ENCODE results near the gene ZNF688. TPM values are rescaled to one million over a fixed set of nuclear protein-coding genes. Genes with fewer than 3 reads are reported as not detected.

Gene ZNF688
- total and polyA plus RNA-seq, 2 of the 13 experiments (the other 11 are each of a cell fraction or from before 2014, with no cell fraction given) = 2.4 to 5.4 TPM

GRCh38 chr16:30534368-30535105, 37.0 kb downstream of the ZNF688 start, which contains the start of gene ZNF747 (continued):
- TF ChIP-seq, protein P1, sequence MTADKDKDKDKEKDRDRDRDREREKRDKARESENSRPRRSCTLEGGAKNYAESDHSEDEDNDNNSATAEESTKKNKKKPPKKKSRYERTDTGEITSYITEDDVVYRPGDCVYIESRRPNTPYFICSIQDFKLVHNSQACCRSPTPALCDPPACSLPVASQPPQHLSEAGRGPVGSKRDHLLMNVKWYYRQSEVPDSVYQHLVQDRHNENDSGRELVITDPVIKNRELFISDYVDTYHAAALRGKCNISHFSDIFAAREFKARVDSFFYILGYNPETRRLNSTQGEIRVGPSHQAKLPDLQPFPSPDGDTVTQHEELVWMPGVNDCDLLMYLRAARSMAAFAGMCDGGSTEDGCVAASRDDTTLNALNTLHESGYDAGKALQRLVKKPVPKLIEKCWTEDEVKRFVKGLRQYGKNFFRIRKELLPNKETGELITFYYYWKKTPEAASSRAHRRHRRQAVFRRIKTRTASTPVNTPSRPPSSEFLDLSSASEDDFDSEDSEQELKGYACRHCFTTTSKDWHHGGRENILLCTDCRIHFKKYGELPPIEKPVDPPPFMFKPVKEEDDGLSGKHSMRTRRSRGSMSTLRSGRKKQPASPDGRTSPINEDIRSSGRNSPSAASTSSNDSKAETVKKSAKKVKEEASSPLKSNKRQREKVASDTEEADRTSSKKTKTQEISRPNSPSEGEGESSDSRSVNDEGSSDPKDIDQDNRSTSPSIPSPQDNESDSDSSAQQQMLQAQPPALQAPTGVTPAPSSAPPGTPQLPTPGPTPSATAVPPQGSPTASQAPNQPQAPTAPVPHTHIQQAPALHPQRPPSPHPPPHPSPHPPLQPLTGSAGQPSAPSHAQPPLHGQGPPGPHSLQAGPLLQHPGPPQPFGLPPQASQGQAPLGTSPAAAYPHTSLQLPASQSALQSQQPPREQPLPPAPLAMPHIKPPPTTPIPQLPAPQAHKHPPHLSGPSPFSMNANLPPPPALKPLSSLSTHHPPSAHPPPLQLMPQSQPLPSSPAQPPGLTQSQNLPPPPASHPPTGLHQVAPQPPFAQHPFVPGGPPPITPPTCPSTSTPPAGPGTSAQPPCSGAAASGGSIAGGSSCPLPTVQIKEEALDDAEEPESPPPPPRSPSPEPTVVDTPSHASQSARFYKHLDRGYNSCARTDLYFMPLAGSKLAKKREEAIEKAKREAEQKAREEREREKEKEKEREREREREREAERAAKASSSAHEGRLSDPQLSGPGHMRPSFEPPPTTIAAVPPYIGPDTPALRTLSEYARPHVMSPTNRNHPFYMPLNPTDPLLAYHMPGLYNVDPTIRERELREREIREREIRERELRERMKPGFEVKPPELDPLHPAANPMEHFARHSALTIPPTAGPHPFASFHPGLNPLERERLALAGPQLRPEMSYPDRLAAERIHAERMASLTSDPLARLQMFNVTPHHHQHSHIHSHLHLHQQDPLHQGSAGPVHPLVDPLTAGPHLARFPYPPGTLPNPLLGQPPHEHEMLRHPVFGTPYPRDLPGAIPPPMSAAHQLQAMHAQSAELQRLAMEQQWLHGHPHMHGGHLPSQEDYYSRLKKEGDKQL (CRISPR knock-in tag; IDR thresholded peaks at IDR 0.05; ENCODE audit: low read depth) = no peak; the same call in 1 of the 2 replicates
- TF ChIP-seq ASH2L (IDR thresholded peaks at IDR 0.05; ENCODE audit: insufficient read length, low read depth, low read length) (peak; percentile 89), MAFF (IDR thresholded peaks at IDR 0.05; ENCODE audit: low read depth, low read length) (no peak), ZNF329 (CRISPR knock-in tag; IDR thresholded peaks at IDR 0.05; ENCODE audit: low read depth) (0 out of 2 replicates have a peak, but pooled peaks have one; percentile 57), BRF2 (CRISPR knock-in tag; IDR thresholded peaks at IDR 0.05) (peak; percentile 93; the same call in 1 of the 2 replicates), SMAD9 (CRISPR knock-in tag; IDR thresholded peaks at IDR 0.05) (no peak), ZNF367 (CRISPR knock-in tag; IDR thresholded peaks at IDR 0.05; ENCODE audit: borderline replicate concordance) (no peak), FOXA3 (CRISPR knock-in tag; IDR thresholded peaks at IDR 0.05) (peak; percentile 43), ZNF577 (CRISPR knock-in tag; IDR thresholded peaks at IDR 0.05; ENCODE audit: borderline replicate concordance, low read depth) (no peak), IRF2 (CRISPR knock-in tag; IDR thresholded peaks at IDR 0.05) (peak; percentile 57), THRA (CRISPR knock-in tag; IDR thresholded peaks at IDR 0.05; ENCODE audit: borderline replicate concordance) (peak; percentile 59), SRF (IDR thresholded peaks at IDR 0.05; ENCODE audit: low read depth, low read length) (no peak), ZNF570 (CRISPR knock-in tag; IDR thresholded peaks at IDR 0.05; ENCODE audit: borderline replicate concordance) (no peak), THAP11 (CRISPR knock-in tag; IDR thresholded peaks at IDR 0.05) (peak; percentile 94), STAG1 (CRISPR knock-in tag; IDR thresholded peaks at IDR 0.05) (peak; percentile 18), ZNF839 (CRISPR knock-in tag; IDR thresholded peaks at IDR 0.05; ENCODE audit: borderline replicate concordance) (peak; percentile 83; the same call in 1 of the 2 replicates), NFE2L2 (IDR thresholded peaks at IDR 0.05; ENCODE audit: low read length) (no peak), MBNL3 (CRISPR knock-in tag; conservative IDR thresholded peaks at IDR 0.05) (no peak), TCF7L2 (IDR thresholded peaks at IDR 0.05; ENCODE audit: low read depth, low read length) (no peak)
- TF ChIP-seq, protein P2, sequence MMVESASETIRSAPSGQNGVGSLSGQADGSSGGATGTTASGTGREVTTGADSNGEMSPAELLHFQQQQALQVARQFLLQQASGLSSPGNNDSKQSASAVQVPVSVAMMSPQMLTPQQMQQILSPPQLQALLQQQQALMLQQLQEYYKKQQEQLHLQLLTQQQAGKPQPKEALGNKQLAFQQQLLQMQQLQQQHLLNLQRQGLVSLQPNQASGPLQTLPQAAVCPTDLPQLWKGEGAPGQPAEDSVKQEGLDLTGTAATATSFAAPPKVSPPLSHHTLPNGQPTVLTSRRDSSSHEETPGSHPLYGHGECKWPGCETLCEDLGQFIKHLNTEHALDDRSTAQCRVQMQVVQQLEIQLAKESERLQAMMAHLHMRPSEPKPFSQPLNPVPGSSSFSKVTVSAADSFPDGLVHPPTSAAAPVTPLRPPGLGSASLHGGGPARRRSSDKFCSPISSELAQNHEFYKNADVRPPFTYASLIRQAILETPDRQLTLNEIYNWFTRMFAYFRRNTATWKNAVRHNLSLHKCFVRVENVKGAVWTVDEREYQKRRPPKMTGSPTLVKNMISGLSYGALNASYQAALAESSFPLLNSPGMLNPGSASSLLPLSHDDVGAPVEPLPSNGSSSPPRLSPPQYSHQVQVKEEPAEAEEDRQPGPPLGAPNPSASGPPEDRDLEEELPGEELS (CRISPR knock-in tag; IDR thresholded peaks at IDR 0.05) = no peak

Measured in HepG2 (cell line).